Caki2 (cell line): ENCODE measurements around the gene NTPCR. TPM values are rescaled to one million over a fixed set of nuclear protein-coding genes. Genes with fewer than 3 reads are reported as not detected.

Experiments used
- DNase-seq: peaks from one replicate; pipeline ENCODE4 v3.0.0-alpha.2; 2015; ENCODE audit warnings: low read depth
- in situ Hi-C: cut with HindIII; loops from 2 replicates; pipeline ENCODE4 v1.10.0; 2016; ENCODE audit warnings: low sequenced_read_pairs, low pct_unique_long_range_greater_than_20kb, mixed read lengths
- total RNA-seq: library from RNA; depleted of rRNA; stranded (reverse); fragments of >200 nt; shearing (Covaris generic); gene quantifications from 2 replicates; pipeline ENCODE4 v1.2.3, GENCODE V29; 2014; ENCODE audit warnings: low replicate concordance

NTPCR gene
- total RNA-seq, 1 experiment from 2014 or later = 105 TPM

- in situ Hi-C loops = no loop called here
- DNase-seq = no peak
Observed at GRCh38 chr1:232978091-232978634, 27.8 kb downstream of the NTPCR start.

- no peak for DNase-seq
- in situ Hi-C loops = no loop called here
Observed at GRCh38 chr1:232978815-232979214, 28.4 kb downstream of the NTPCR start.

GRCh38 chr1:232979558-232979957 is 29.1 kb downstream of the NTPCR start:
- in situ Hi-C loops = no loop called here
- DNase-seq = no peak

- no peak for DNase-seq
- in situ Hi-C loops = no loop called here
Observed at GRCh38 chr1:232980355-232980978, 30.1 kb downstream of the NTPCR start.

- in situ Hi-C loops = no loop called here
- no peak for DNase-seq
Observed at GRCh38 chr1:232980986-232981560, 30.7 kb downstream of the NTPCR start.

GRCh38 chr1:232982238-232982944 is 32.0 kb downstream of the NTPCR start:
- peak; percentile 31 for DNase-seq
- in situ Hi-C loops = no loop called here

- in situ Hi-C loops = no loop called here
Observed at GRCh38 chr1:232983375-232983774, 33.0 kb downstream of the NTPCR start.

GRCh38 chr1:232983817-232984567 is 33.6 kb downstream of the NTPCR start:
- in situ Hi-C loops = no loop called here
- DNase-seq = no peak

More at GRCh38 chr1:232983375-232983774, 33.0 kb downstream of the NTPCR start:
- DNase-seq = no peak

- in situ Hi-C loops = no loop called here
- no peak for DNase-seq
Observed at GRCh38 chr1:232984577-232985425, 34.4 kb downstream of the NTPCR start.

- in situ Hi-C loops = no loop called here
- no peak for DNase-seq
Observed at GRCh38 chr1:232985882-232986526, 35.6 kb downstream of the NTPCR start.

GRCh38 chr1:232986527-232986922 is 36.1 kb downstream of the NTPCR start:
- in situ Hi-C loops = no loop called here
- DNase-seq = no peak

- no peak for DNase-seq
- in situ Hi-C loops = no loop called here
Observed at GRCh38 chr1:232987046-232987773, 36.8 kb downstream of the NTPCR start.

- in situ Hi-C loops = no loop called here
- no peak for DNase-seq
Observed at GRCh38 chr1:232987774-232988140, 37.3 kb downstream of the NTPCR start.

- in situ Hi-C loops = no loop called here
- peak; percentile 27 for DNase-seq
Observed at GRCh38 chr1:232988572-232989040, 38.2 kb downstream of the NTPCR start.

GRCh38 chr1:232990176-232991128 is 40.0 kb downstream of the NTPCR start:
- no peak for DNase-seq
- in situ Hi-C loops = no loop called here

GRCh38 chr1:232991238-232991637 is 40.8 kb downstream of the NTPCR start:
- no peak for DNase-seq
- in situ Hi-C loops = no loop called here
